ENCODE measurements around the gene GALNT17. TPM values are rescaled to one million over a fixed set of nuclear protein-coding genes. Genes with fewer than 3 reads are reported as not detected.

The GALNT17 gene
- total RNA-seq, 1 donor from 2014 or later = 2.7 TPM

- peaks cover 11% of the 10 kb centered on the region for H3K27me3 Mint-ChIP-seq (ENCODE audit: low read depth)
- no peaks in the 10 kb centered on the region for H3K36me3 Mint-ChIP-seq
- no peak overlapping the region for H3K27ac Mint-ChIP-seq
- H3K4me1 Mint-ChIP-seq = peaks cover 12% of the 10 kb centered on the region
- H3K9me3 Mint-ChIP-seq = no peaks in the 10 kb centered on the region
- no peak for TF ChIP-seq CTCF (IDR thresholded peaks at IDR 0.05; ENCODE audit: unreplicated experiment)
- H3K4me3 Mint-ChIP-seq = no peak overlapping the region
- no peak for DNase-seq (ENCODE audit: low spot score in 2 of 2, unreplicated experiment in 2 of 2)
These were observed 154.4 kb downstream of the GALNT17 start for GRCh38 chr7:71286336-71286735.

- peaks cover 11% of the 10 kb centered on the region for H3K27me3 Mint-ChIP-seq (ENCODE audit: low read depth)
- no peaks in the 10 kb centered on the region for H3K9me3 Mint-ChIP-seq
- H3K27ac Mint-ChIP-seq = no peak overlapping the region
- no peak for DNase-seq (ENCODE audit: low spot score in 2 of 2, unreplicated experiment in 2 of 2)
- H3K4me3 Mint-ChIP-seq = no peak overlapping the region
- H3K36me3 Mint-ChIP-seq = no peaks in the 10 kb centered on the region
- H3K4me1 Mint-ChIP-seq = peaks cover 12% of the 10 kb centered on the region
- no peak for TF ChIP-seq CTCF (IDR thresholded peaks at IDR 0.05; ENCODE audit: unreplicated experiment)
These were observed 155.0 kb downstream of the GALNT17 start for GRCh38 chr7:71286924-71287323.

- no peak for DNase-seq (ENCODE audit: low spot score in 2 of 2, unreplicated experiment in 2 of 2)
- H3K27ac Mint-ChIP-seq = no peak overlapping the region
- H3K4me1 Mint-ChIP-seq = peaks cover 9% of the 10 kb centered on the region
- H3K36me3 Mint-ChIP-seq = no peaks in the 10 kb centered on the region
- peaks cover 5% of the 10 kb centered on the region for H3K27me3 Mint-ChIP-seq (ENCODE audit: low read depth)
- TF ChIP-seq CTCF (IDR thresholded peaks at IDR 0.05; ENCODE audit: unreplicated experiment) = no peak
- H3K4me3 Mint-ChIP-seq = no peak overlapping the region
- no peaks in the 10 kb centered on the region for H3K9me3 Mint-ChIP-seq
These were observed 158.5 kb downstream of the GALNT17 start for GRCh38 chr7:71290452-71290851.

GRCh38 chr7:71298378-71298777 lies 166.4 kb downstream of the GALNT17 start:
- H3K27ac Mint-ChIP-seq = no peak overlapping the region
- DNase-seq (ENCODE audit: low spot score in 2 of 2, unreplicated experiment in 2 of 2) = no peak
- no peak overlapping the region for H3K4me3 Mint-ChIP-seq
- H3K9me3 Mint-ChIP-seq = no peaks in the 10 kb centered on the region
- H3K36me3 Mint-ChIP-seq = no peaks in the 10 kb centered on the region
- TF ChIP-seq CTCF (IDR thresholded peaks at IDR 0.05; ENCODE audit: unreplicated experiment) = no peak
- H3K27me3 Mint-ChIP-seq (ENCODE audit: low read depth) = no peaks in the 10 kb centered on the region
- H3K4me1 Mint-ChIP-seq = peaks cover 27% of the 10 kb centered on the region

GRCh38 chr7:71300086-71300485 lies 168.1 kb downstream of the GALNT17 start:
- H3K4me1 Mint-ChIP-seq = peaks cover 40% of the 10 kb centered on the region
- H3K36me3 Mint-ChIP-seq = no peaks in the 10 kb centered on the region
- TF ChIP-seq CTCF (IDR thresholded peaks at IDR 0.05; ENCODE audit: unreplicated experiment) = no peak
- H3K27me3 Mint-ChIP-seq (ENCODE audit: low read depth) = no peaks in the 10 kb centered on the region
- no peak overlapping the region for H3K4me3 Mint-ChIP-seq
- no peaks in the 10 kb centered on the region for H3K9me3 Mint-ChIP-seq
- DNase-seq (ENCODE audit: low spot score in 2 of 2, unreplicated experiment in 2 of 2) = no peak
- no peak overlapping the region for H3K27ac Mint-ChIP-seq

- H3K36me3 Mint-ChIP-seq = no peaks in the 10 kb centered on the region
- no peaks in the 10 kb centered on the region for H3K27me3 Mint-ChIP-seq (ENCODE audit: low read depth)
- no peaks in the 10 kb centered on the region for H3K9me3 Mint-ChIP-seq
- no peak for DNase-seq (ENCODE audit: low spot score in 2 of 2, unreplicated experiment in 2 of 2)
- peaks cover 40% of the 10 kb centered on the region for H3K4me1 Mint-ChIP-seq
- no peak for TF ChIP-seq CTCF (IDR thresholded peaks at IDR 0.05; ENCODE audit: unreplicated experiment)
- no peak overlapping the region for H3K4me3 Mint-ChIP-seq
- no peak overlapping the region for H3K27ac Mint-ChIP-seq
These were observed 168.7 kb downstream of the GALNT17 start for GRCh38 chr7:71300603-71301002.
